WTC11 (cell line): ENCODE measurements around the gene PRKCQ. TPM values are rescaled to one million over a fixed set of nuclear protein-coding genes. Genes with fewer than 3 reads are reported as not detected.

ENCODE experiments used
- ATAC-seq: fragments of 200-7000 bp; cut with Tn5 transposase; 2 replicates; pipeline ENCODE4 v1.10.0; 2021; ENCODE audit warnings: mild to moderate bottlenecking, moderate library complexity
- CTCF ChIA-PET: fragments of 300-600 bp; sonication (Branson Sonifier 250); formaldehyde crosslinking; loops from one replicate; lab custom pipeline; 2021; ENCODE audit warnings: antibody characterized with exemption; lab: Charles Lee
- POLR2A ChIA-PET: fragments of 350-600 bp; sonication (Branson Sonifier 250); formaldehyde crosslinking; loops from one replicate; lab custom pipeline; 2021; ENCODE audit warnings: antibody characterized with exemption; lab: Charles Lee
- DNase-seq: peaks from one replicate; pipeline ENCODE4 v3.0.0; 2021; ENCODE audit warnings: low spot score
- H3K27ac Mint-ChIP-seq: 2 replicates; pipeline ENCODE4 v1.8.0; 2021; ENCODE audit warnings: mixed read lengths
- H3K27me3 Mint-ChIP-seq: 2 replicates; pipeline ENCODE4 v1.8.0; 2021; ENCODE audit warnings: low read depth, mild to moderate bottlenecking, moderate library complexity, mixed read lengths
- H3K36me3 Mint-ChIP-seq: 2 replicates; pipeline ENCODE4 v1.8.0; 2021; ENCODE audit warnings: mixed read lengths
- H3K4me1 Mint-ChIP-seq: 2 replicates; pipeline ENCODE4 v1.8.0; 2022; ENCODE audit warnings: mixed read lengths
- H3K4me3 Mint-ChIP-seq: 2 replicates; pipeline ENCODE4 v1.8.0; 2021; ENCODE audit warnings: mild to moderate bottlenecking, moderate library complexity, mixed read lengths
- H3K9me3 Mint-ChIP-seq: 2 replicates; pipeline ENCODE4 v1.8.0; 2021; ENCODE audit warnings: mixed read lengths
- ARID4B ChIP-seq: sonication (generic); formaldehyde crosslinking; IDR thresholded peaks from 2 replicates; pipeline ENCODE4 v1.8.0; 2023; ENCODE audit warnings: missing genetic modification reagents, mild to moderate bottlenecking, borderline replicate concordance
- GABPB1 ChIP-seq: sonication (generic); formaldehyde crosslinking; IDR thresholded peaks from 2 replicates; pipeline ENCODE4 v1.8.1; 2023; ENCODE audit warnings: mild to moderate bottlenecking, missing genetic modification reagents
- IRF1 ChIP-seq: sonication (generic); formaldehyde crosslinking; IDR thresholded peaks from 2 replicates; pipeline ENCODE4 v1.8.0; 2023; ENCODE audit warnings: missing genetic modification reagents
- JUN ChIP-seq: sonication (generic); formaldehyde crosslinking; IDR thresholded peaks from 2 replicates; pipeline ENCODE4 v1.8.0; 2023; ENCODE audit warnings: mild to moderate bottlenecking, missing genetic modification reagents
- NFATC4 ChIP-seq: fragments of 250-450 bp; sonication (Bioruptor Pico); IDR thresholded peaks from 2 replicates; pipeline ENCODE4 v1.9.0; 2021; ENCODE audit warnings: mild to moderate bottlenecking
- NR1H2 ChIP-seq: sonication (generic); formaldehyde crosslinking; IDR thresholded peaks from 2 replicates; pipeline ENCODE4 v1.9.0; 2021; ENCODE audit warnings: mild to moderate bottlenecking, moderate library complexity, missing genetic modification reagents
- NR2C2 ChIP-seq: sonication (generic); formaldehyde crosslinking; IDR thresholded peaks from 2 replicates; pipeline ENCODE4 v1.8.0; 2022; ENCODE audit warnings: mild to moderate bottlenecking, missing genetic modification reagents
- NR3C1 ChIP-seq: sonication (generic); formaldehyde crosslinking; conservative IDR thresholded peaks from 2 replicates; pipeline ENCODE4 v1.8.1; 2023; ENCODE audit warnings: low read depth, mild to moderate bottlenecking, missing genetic modification reagents
- RELA ChIP-seq: sonication (generic); formaldehyde crosslinking; IDR thresholded peaks from 2 replicates; pipeline ENCODE4 v1.8.1; 2022; ENCODE audit warnings: missing genetic modification reagents, mild to moderate bottlenecking, borderline replicate concordance
- USF1 ChIP-seq: sonication (generic); formaldehyde crosslinking; IDR thresholded peaks from 2 replicates; pipeline ENCODE4 v1.8.0; 2022; ENCODE audit warnings: mild to moderate bottlenecking, missing genetic modification reagents
- ZMAT4 ChIP-seq: fragments of 250-450 bp; sonication (Bioruptor Pico); IDR thresholded peaks from 2 replicates; pipeline ENCODE4 v1.9.0; 2021; ENCODE audit warnings: mild to moderate bottlenecking
- ZNF396 ChIP-seq: fragments of 250-450 bp; sonication (Bioruptor Pico); IDR thresholded peaks from 2 replicates; pipeline ENCODE4 v1.8.0; 2021; ENCODE audit warnings: mild to moderate bottlenecking, moderate library complexity, borderline replicate concordance
- ZNF423 ChIP-seq: fragments of 250-450 bp; sonication (Bioruptor Pico); IDR thresholded peaks from 2 replicates; pipeline ENCODE4 v2.1.2; 2022; ENCODE audit warnings: mild to moderate bottlenecking, moderate library complexity
- ZNF532 ChIP-seq: fragments of 250-450 bp; sonication (Bioruptor Pico); IDR thresholded peaks from 2 replicates; pipeline ENCODE4 v1.9.0; 2021; ENCODE audit warnings: mild to moderate bottlenecking, borderline replicate concordance
- total RNA-seq: library from RNA; stranded (reverse); gene quantifications from 3 replicates; pipeline ENCODE4 v1.2.3, GENCODE V29; 2021

The PRKCQ gene
- total RNA-seq, 1 experiment from 2014 or later, result 8.7 TPM

- no peak for TF ChIP-seq ARID4B
- TF ChIP-seq ZNF532 (CRISPR knock-in tag), result no peak
Measured at GRCh38 chr10:6567884-6568283, 12.2 kb downstream of the PRKCQ start (continued).

GRCh38 chr10:6567203-6567703, 12.8 kb downstream of the PRKCQ start:
- no peaks in the 10 kb centered on the region for H3K36me3 Mint-ChIP-seq
- POLR2A ChIA-PET, result no interaction called here
- no peaks in the 10 kb centered on the region for H3K9me3 Mint-ChIP-seq
- H3K4me3 Mint-ChIP-seq, result no peak overlapping the region
- H3K4me1 Mint-ChIP-seq, result peaks cover 17% of the 10 kb centered on the region
- TF ChIP-seq ZNF423 (CRISPR knock-in tag) (no peak), JUN (CRISPR knock-in tag) (no peak), ZMAT4 (CRISPR knock-in tag) (no peak), NFATC4 (CRISPR knock-in tag) (no peak), NR3C1 (no peak), GABPB1 (CRISPR knock-in tag) (no peak), NR1H2 (CRISPR knock-in tag) (no peak), ZNF396 (no peak), RELA (no peak), ZNF532 (CRISPR knock-in tag) (no peak), NR2C2 (no peak), IRF1 (CRISPR knock-in tag) (no peak), USF1 (no peak)
- no peak overlapping the region for H3K27ac Mint-ChIP-seq
- CTCF ChIA-PET, result interaction anchor here (0.9 to 1.5 kb wide), 2 partner anchors 13 to 80 kb away, joined by 3 read pairs; partner anchors contain the start of gene PRKCQ
- no peaks in the 10 kb centered on the region for H3K27me3 Mint-ChIP-seq
- no peak for DNase-seq
- ATAC-seq, result no peak
